Inflammatory macrophage treated with lipopolysaccharide for 4 hours (primary cell): Measurements from ENCODE around the gene HUS1.

Experiments
- DNase-seq: peaks from one replicate; pipeline ENCODE4 v3.0.0-alpha.2; 2020

HUS1 gene

DNA sequence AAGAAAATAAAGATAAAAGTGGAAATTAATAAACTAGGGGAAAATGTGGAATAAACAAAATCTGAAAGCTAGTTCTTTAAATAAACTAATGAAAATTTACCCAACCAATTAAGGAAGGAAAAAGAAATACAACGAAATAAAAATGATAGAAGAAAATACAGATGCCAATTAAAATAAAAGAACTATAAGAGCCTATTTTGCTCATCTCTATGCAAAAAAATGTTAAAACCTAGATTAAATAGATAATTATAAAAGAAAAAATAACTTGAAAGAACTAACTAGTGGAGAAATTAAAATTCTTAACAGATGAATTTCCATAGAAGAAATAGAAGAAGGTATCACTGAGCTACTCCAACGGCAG lies 63.8 kb downstream of the HUS1 start:
- DNase-seq, result no peak

GRCh38 chr7:47914717-47915615 lies 64.4 kb downstream of the HUS1 start:
- DNase-seq, result no peak
